Measurements from ENCODE around the gene COPZ1. TPM values are rescaled to one million over a fixed set of nuclear protein-coding genes. Genes with fewer than 3 reads are reported as not detected.

Gene COPZ1
- total and polyA plus RNA-seq, 2 experiments from 2014 or later = 149 to 170 TPM

DNA sequence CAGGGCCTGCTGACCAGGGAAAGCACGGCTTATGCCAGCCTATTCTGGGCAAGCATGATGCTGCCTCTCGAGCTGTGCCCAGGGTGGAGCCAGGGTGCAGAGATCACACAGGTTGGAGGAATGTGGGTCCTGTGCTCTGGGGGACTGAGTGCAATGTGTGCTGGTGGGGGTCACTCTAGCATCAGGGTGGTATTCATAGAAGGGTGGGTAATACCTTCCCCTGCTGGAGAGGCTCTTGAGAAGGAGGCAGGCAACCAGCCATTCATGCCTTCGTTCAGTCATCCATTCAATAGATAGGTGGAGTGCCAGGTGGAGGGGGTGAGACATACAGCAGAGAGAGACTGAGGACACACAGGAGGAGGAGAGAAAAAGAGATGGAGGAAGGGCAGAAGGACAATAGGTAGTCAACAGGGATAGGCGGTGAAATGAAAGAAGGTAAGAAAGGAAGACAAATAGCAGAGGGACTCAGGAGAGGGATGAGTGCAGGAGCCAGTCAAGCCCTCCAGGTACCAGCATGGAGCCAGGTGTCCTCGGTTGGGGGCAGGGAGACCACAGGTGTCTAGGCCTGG is 64.8 kb downstream of the COPZ1 start:
- H3K27me3 ChIP-seq (replicated peaks; ENCODE audit: insufficient read depth) = no peaks in the 10 kb centered on the region
- no peaks in the 10 kb centered on the region for H3K9me3 ChIP-seq (ENCODE audit: low read depth)
- WGBS, 2 experiments (ENCODE audit: low coverage in 1 of 2, low lambda C conversion rate in 2 of 2, missing lambda C conversion rate in 2 of 2) = 82 to 92% methylated on average over 5 of the region's 5 CpGs
- no peak overlapping the region for H3K4me3 ChIP-seq
- H3K9me2 ChIP-seq (ENCODE audit: insufficient read depth) = no peaks in the 10 kb centered on the region
- H3K79me2 ChIP-seq (ENCODE audit: insufficient read depth) = no peaks in the 10 kb centered on the region
- no peak overlapping the region for H3K27ac ChIP-seq
- H4K20me1 ChIP-seq (ENCODE audit: insufficient read depth) = no peaks in the 10 kb centered on the region
- H3K36me3 ChIP-seq (ENCODE audit: low read depth) = peaks cover 13% of the 10 kb centered on the region; the same call in 1 of the 2 replicates
- H3K4me1 ChIP-seq (ENCODE audit: insufficient read depth) = no peaks in the 10 kb centered on the region
- no peak overlapping the region for H2AFZ ChIP-seq
- in situ Hi-C loops (cut with MboI) = no loop called here
- H3F3A ChIP-seq (ENCODE audit: insufficient read depth) = peaks cover 46% of the 10 kb centered on the region
- H3K9ac ChIP-seq = no peak overlapping the region
- DNase-seq = no peak
- TF ChIP-seq EZH2 (IDR thresholded peaks at IDR 0.05; ENCODE audit: insufficient read depth, poor library complexity, severe bottlenecking) = no peak
- no peak for TF ChIP-seq EZH2phosphoT487 (IDR thresholded peaks at IDR 0.05; ENCODE audit: insufficient read depth, low read depth)
- no peak overlapping the region for H3K4me2 ChIP-seq (ENCODE audit: unreplicated experiment)

DNA sequence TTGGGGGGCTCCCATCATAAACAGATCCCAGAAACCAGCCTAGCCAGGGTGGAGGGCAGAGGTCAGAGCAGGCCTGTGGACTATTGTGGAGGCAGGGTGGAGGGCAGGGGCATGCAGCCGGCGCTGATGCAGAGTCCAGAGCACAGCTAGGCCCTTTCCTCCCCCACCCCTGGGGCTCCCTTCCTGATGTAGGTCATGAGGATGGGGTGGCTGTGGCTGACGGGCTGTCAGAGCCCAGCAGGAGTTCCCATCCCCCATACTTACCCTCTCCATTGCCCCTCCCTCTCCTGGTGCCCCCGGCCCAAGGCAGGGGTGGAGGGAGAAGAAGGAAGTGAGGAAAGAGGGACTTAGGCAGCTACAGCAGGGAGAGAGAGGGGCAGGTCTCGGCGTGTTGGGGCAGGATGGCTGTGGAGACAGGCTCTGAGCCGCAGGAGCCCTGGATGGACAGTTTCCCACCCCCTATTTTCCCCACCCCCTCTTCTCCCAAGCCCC is 65.3 kb downstream of the COPZ1 start:
- no peaks in the 10 kb centered on the region for H3K9me2 ChIP-seq (ENCODE audit: insufficient read depth)
- in situ Hi-C loops (cut with MboI) = no loop called here
- no peak overlapping the region for H3K4me3 ChIP-seq
- no peaks in the 10 kb centered on the region for H3K79me2 ChIP-seq (ENCODE audit: insufficient read depth)
- H3K9me3 ChIP-seq (ENCODE audit: low read depth) = no peaks in the 10 kb centered on the region
- no peaks in the 10 kb centered on the region for H3K4me1 ChIP-seq (ENCODE audit: insufficient read depth)
- H3K27ac ChIP-seq = no peak overlapping the region
- H3K27me3 ChIP-seq (replicated peaks; ENCODE audit: insufficient read depth) = no peaks in the 10 kb centered on the region
- no peak overlapping the region for H3K4me2 ChIP-seq (ENCODE audit: unreplicated experiment)
- no peak for TF ChIP-seq EZH2phosphoT487 (IDR thresholded peaks at IDR 0.05; ENCODE audit: insufficient read depth, low read depth)
- H3F3A ChIP-seq (ENCODE audit: insufficient read depth) = peaks cover 51% of the 10 kb centered on the region
- peaks cover 18% of the 10 kb centered on the region for H3K36me3 ChIP-seq (ENCODE audit: low read depth)
- H2AFZ ChIP-seq = no peak overlapping the region
- WGBS, 2 experiments (ENCODE audit: low coverage in 1 of 2, low lambda C conversion rate in 2 of 2, missing lambda C conversion rate in 2 of 2) = 84 to 91% methylated on average over 4 to 7 of the region's 7 CpGs
- no peak overlapping the region for H3K9ac ChIP-seq
- H4K20me1 ChIP-seq (ENCODE audit: insufficient read depth) = no peaks in the 10 kb centered on the region
- no peak for DNase-seq

DNA sequence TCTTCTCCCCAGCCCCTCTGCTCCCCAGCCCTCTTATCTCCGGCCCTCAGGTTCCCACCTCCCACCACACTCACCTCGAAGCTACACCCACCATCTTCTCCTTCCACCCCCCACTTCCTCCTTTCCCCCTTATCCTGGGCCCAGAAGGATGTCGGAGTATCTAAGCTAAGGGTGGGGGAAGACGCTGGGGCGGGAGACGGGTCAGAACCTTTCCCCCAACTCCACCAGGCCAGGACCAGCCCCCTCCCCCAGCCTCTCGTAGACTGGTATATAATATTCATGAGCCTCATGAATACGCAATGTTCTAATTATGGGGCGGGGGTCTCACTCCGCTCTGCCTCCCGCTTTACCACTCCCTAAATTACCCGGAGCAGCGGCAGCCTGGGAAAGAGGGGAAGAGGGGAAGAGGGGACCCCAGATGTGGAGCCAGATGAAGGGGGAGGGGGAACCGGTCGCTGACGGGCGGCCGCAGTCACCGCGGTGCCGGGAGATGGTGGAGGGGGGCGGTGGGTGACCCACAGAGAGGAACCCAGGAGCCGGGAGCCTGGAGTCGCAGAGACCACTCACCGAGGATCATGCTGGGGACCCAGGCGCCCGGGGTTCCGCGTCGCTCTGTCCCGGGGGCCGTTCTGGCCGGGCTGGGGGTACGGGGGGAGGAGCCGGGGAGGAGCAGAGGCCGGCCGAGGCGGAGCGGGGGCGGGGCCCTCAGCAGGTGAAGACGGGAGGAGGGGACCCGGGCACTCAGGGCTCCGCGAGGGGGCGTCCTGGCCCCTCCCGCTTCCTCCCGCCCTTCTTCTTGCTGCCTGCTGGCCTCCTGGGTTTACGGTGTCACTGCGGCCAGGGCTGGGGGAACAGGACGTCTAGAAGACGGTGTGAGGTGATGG is 66.0 kb downstream of the COPZ1 start:
- Histone ChIP-seq H3K4me2 (ENCODE audit: unreplicated experiment) (no peak overlapping the region), H3K27me3 (replicated peaks; ENCODE audit: insufficient read depth) (no peaks in the 10 kb centered on the region), H3K4me3 (no peak overlapping the region), H3K79me2 (ENCODE audit: insufficient read depth) (no peaks in the 10 kb centered on the region), H3K9me3 (ENCODE audit: low read depth) (no peaks in the 10 kb centered on the region), H3K9ac (no peak overlapping the region), H3K9me2 (ENCODE audit: insufficient read depth) (no peaks in the 10 kb centered on the region), H2AFZ (no peak overlapping the region), H4K20me1 (ENCODE audit: insufficient read depth) (no peaks in the 10 kb centered on the region), H3F3A (ENCODE audit: insufficient read depth) (peaks cover 56% of the 10 kb centered on the region), H3K36me3 (ENCODE audit: low read depth) (peaks cover 23% of the 10 kb centered on the region), H3K4me1 (ENCODE audit: insufficient read depth) (no peaks in the 10 kb centered on the region), H3K27ac (no peak overlapping the region)
- WGBS, 2 experiments (ENCODE audit: low coverage in 1 of 2, low lambda C conversion rate in 2 of 2, missing lambda C conversion rate in 2 of 2) = 41 to 68% methylated on average over 17 to 45 of the region's 51 CpGs
- in situ Hi-C loops (cut with MboI) = no loop called here
- no peak for TF ChIP-seq EZH2phosphoT487 (IDR thresholded peaks at IDR 0.05; ENCODE audit: insufficient read depth, low read depth)
- TF ChIP-seq EZH2 (IDR thresholded peaks at IDR 0.05; ENCODE audit: insufficient read depth, poor library complexity, severe bottlenecking) = no peak
- DNase-seq = no peak

DNA sequence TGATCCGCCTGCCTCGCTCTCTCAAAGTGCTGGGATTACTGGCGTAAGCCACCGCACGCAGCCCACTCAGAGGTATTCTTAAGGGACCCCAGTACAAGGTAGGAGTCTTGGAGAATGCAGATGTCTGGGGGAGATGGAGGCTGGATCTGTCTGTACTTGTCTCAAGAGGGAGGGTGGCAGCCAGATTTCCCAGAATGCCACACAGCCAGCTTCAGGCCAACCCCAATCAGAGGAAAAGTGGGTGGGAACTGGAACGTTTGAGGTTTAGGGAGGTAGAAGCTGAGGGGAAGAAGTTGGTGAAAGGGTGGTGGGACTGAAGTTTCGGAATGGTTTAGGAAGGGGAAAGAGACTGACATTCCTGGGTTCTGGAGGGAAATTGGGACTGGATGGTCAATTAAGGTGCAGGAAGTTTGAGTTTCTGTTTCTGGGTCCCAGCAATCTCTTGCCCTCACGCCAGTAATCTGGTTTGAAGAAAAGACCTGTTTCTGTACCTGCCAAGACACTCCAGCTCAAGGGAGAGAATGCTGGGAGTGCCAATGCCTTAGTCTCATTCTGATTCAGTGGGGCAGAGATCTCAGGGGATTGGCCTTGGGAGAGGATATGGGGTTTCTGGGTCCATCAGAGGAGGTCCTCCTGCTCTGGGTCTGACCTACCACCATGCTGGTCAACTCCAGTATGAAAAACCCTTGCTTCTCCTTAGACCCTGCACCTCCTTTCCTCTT is 67.7 kb downstream of the COPZ1 start:
- peaks cover 7% of the 10 kb centered on the region; the same call in 1 of the 2 replicates for H3K79me2 ChIP-seq (ENCODE audit: insufficient read depth)
- H3F3A ChIP-seq (ENCODE audit: insufficient read depth) = peaks cover 59% of the 10 kb centered on the region
- no peaks in the 10 kb centered on the region for H3K4me1 ChIP-seq (ENCODE audit: insufficient read depth)
- peaks cover 38% of the 10 kb centered on the region for H3K36me3 ChIP-seq (ENCODE audit: low read depth)
- DNase-seq = no peak
- H3K27ac ChIP-seq = no peak overlapping the region
- in situ Hi-C loops (cut with MboI) = no loop called here
- no peaks in the 10 kb centered on the region for H3K9me3 ChIP-seq (ENCODE audit: low read depth)
- H3K27me3 ChIP-seq (replicated peaks; ENCODE audit: insufficient read depth) = no peaks in the 10 kb centered on the region
- TF ChIP-seq EZH2phosphoT487 (IDR thresholded peaks at IDR 0.05; ENCODE audit: insufficient read depth, low read depth) (no peak), EZH2 (IDR thresholded peaks at IDR 0.05; ENCODE audit: insufficient read depth, poor library complexity, severe bottlenecking) (no peak)
- no peaks in the 10 kb centered on the region for H3K9me2 ChIP-seq (ENCODE audit: insufficient read depth)
- no peak overlapping the region for H3K9ac ChIP-seq
- WGBS, 2 experiments (ENCODE audit: low coverage in 1 of 2, low lambda C conversion rate in 2 of 2, missing lambda C conversion rate in 2 of 2) = 84 to 87% methylated on average over 8 of the region's 8 CpGs
- no peaks in the 10 kb centered on the region for H4K20me1 ChIP-seq (ENCODE audit: insufficient read depth)
- H3K4me3 ChIP-seq = no peak overlapping the region
- no peak overlapping the region for H2AFZ ChIP-seq
- no peak overlapping the region for H3K4me2 ChIP-seq (ENCODE audit: unreplicated experiment)

Measured in GM23248 (cell line).